D721Med (cell line): ENCODE measurements around the gene TTC34.

ENCODE experiments used
- DNase-seq: peaks from one replicate; pipeline ENCODE4 v3.0.0; 2011; ENCODE audit warnings: low spot score; ENCODE audit not compliant: insufficient read length
- FAIRE-seq: peaks from 2 replicates; lab custom pipeline; 2011; peaks lifted over from hg19 to GRCh38; lab: Jason Lieb, UNC
- CTCF ChIP-seq: IDR thresholded peaks from 2 replicates; pipeline ENCODE4 v1.5.1; 2012; ENCODE audit warnings: mild to moderate bottlenecking, control low read depth; ENCODE audit not compliant: insufficient read depth; ENCODE audit errors: missing control alignments

Gene TTC34, protein sequence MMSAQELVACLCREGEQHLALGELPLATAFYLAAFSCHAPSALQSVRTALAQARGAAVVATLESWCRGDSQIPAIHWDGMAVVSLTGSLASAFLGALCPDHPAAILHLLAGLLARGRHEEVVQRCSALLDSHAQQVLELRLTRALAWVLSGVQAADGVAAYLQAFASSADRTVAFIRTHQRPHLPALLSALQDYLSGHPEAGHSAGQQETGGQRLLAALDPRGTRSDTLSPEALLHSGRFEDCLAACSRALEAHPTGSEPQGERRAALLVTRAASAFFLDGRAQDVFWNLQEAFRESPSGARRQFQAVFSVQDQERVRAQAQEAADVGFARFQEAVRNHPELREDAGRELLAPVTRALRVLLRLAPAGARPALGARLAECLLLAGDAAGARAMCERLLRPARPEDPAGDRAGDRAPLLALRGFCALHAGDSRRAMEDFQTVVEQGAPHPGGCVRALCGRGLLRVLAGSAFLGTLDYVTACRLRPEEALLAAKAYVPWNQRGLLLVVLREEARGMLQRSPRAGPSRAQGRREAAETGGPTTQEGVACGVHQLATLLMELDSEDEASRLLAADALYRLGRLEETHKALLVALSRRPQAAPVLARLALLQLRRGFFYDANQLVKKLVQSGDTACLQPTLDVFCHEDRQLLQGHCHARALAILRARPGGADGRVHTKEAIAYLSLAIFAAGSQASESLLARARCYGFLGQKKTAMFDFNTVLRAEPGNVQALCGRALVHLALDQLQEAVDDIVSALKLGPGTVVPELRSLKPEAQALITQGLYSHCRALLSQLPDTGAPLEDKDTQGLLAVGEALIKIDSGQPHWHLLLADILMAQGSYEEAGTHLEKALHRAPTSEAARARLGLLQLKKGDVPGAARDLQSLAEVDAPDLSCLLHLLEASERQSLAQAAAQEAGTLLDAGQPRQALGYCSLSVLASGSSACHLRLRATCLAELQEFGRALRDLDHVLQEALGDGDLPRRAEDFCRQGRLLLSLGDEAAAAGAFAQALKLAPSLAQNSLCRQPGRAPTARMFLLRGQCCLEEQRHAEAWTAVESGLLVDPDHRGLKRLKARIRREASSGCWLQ

DNA sequence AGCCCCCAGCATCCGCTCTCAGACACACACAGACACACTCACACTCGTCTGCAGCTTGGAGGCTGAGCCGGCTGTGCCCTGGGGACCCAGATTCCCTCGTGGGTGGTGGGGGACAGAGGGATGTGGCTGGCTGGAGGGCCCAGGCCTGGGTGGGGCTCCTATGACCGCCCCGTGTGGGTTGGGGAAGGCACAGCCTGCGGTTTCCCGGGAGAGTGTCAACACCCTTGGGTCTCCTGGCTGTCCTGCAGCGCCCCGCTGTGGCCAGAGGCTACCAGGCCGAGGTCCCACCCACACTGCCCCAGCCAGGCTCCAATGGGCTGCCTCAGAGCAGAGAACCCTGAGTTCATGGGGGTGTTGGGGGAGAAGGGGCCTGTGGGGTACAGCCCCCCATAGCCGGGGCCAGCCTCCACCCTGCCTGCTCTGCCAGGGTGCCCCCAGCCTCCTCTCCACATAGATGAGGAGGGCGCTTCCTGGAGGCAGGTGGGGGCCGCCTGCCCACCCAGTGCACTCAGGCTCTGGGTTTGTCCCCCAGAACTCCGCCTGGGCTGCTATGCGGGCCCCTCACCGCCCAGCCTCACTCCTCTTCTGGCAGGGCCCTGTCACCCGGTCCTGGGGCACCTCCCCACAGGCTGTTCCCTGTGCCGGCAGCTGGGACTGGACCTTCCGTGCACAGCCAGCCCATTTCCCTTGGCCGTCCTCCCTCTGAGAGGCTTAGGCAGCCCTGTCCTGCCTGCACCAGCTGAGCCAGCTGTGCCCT is at the start of gene TTC34:
Gene TTC34, minus strand, starts transcription at position 159 of the 757 bp plus-strand sequence. CDS start 866 bp downstream, outside the sequence.
- peak; percentile 39 for TF ChIP-seq CTCF

DNA sequence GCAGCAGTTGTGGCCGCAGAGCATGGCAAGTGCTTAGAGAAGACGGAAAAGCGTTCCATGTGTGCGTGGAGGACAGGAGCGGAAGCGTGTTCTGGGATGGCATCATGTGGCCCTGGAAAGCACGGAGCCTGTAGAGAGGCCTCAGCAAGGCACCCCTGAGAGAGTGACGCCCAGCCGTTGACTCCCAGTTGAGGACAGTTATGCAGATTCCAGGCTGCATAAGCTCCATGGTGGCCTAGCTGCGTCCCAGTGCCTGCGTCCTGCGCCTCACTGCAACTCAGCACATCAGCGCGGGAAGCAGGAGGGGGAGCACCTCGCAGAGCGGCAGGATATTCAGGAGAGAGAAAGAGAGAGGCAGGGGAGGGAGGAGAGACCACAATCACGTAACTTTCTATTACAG is 49.0 kb upstream of the TTC34 start:
- DNase-seq (no peak), FAIRE-seq (no peak)
- no peak for TF ChIP-seq CTCF

More for the DNA sequence above, at the start of gene TTC34:
- no peak for FAIRE-seq
- DNase-seq: no peak

DNA sequence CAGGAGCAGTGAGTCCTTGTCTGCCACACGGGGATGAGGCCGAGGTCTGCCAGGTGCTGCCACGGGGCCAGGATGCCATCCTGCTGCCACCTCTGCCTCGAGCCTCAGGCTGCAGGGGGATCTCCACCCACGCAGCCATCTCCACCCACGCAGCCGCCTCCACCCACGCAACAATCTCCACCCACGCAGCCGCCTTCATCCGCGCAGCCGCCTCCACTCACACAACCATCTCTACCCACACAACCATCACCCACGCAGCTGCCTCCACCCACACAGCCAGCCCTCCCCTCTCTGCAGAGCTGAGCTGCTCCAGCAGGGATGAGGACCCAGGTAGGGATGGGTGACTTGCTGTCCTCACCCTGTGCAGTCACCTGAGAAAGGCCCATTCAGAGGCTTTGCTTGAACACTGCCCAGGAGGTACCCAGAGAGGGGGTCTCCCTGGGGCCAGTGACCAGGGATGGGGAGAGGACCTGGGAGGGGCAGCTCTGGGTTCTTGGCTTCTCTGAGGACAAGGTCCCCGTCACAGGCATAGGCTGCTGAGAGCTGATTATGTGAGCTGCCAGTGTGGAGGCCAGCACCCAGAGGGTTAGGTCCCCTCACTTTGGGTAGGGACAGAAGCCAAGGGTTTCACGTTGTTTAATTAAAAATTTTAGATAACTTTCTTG is 46.6 kb upstream of the TTC34 start:
- DNase-seq (no peak), FAIRE-seq (no peak)
- TF ChIP-seq CTCF: no peak

- DNase-seq (no peak), FAIRE-seq (no peak)
- no peak for TF ChIP-seq CTCF
Measured at GRCh38 chr1:2847086-2847985, 45.8 kb upstream of the TTC34 start.

DNA sequence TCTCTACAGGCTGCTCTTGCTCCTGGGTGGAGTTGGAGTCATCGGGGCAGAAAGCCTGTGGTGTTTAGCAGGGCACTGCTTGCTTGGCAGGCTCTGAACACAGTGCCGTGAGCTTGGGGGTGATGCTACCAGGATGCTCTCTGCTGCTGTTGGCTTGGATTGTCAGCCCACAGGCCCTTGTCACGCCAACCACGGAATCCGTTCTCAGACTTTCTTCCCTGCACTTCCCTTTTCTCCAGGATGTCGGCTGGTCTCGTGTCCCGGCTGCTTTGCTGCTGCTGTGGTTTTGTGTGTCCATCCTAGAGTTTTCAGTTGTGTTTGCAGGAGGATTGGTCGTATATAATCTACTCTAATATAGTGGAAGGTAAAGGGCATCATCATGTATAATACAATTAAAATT is 44.4 kb upstream of the TTC34 start:
- DNase-seq: no peak
- no peak for FAIRE-seq
- no peak for TF ChIP-seq CTCF
